Measurements from ENCODE around the gene ELOVL6. TPM values are rescaled to one million over a fixed set of nuclear protein-coding genes. Genes with fewer than 3 reads are reported as not detected.
"Not testable (repeated sequence)": the region's sequence is repeated elsewhere in the genome, so short reads cannot be mapped to it uniquely, and the experiment has no call there.

Gene ELOVL6
- total RNA-seq, 1 experiment from 2014 or later: 15.6 TPM

- no peak for DNase-seq (ENCODE audit: low read depth)
Observed at GRCh38 chr4:110075083-110075738, 123.2 kb downstream of the ELOVL6 start.

- DNase-seq (ENCODE audit: low read depth): no peak
Observed at GRCh38 chr4:110074570-110074969, 123.8 kb downstream of the ELOVL6 start.

GRCh38 chr4:110073053-110073845 lies 125.2 kb downstream of the ELOVL6 start:
- DNase-seq (ENCODE audit: low read depth): no peak

GRCh38 chr4:110071466-110071865 lies 126.9 kb downstream of the ELOVL6 start:
- DNase-seq (ENCODE audit: low read depth): no peak

GRCh38 chr4:110068248-110068647 lies 130.2 kb downstream of the ELOVL6 start:
- DNase-seq (ENCODE audit: low read depth): no peak

- DNase-seq (ENCODE audit: low read depth): no peak
Observed at GRCh38 chr4:110064934-110065333, 133.5 kb downstream of the ELOVL6 start.

GRCh38 chr4:110064295-110064694 lies 134.1 kb downstream of the ELOVL6 start:
- no peak for DNase-seq (ENCODE audit: low read depth)

- no peak for DNase-seq (ENCODE audit: low read depth)
Observed at GRCh38 chr4:110062166-110062565, 136.2 kb downstream of the ELOVL6 start.

- DNase-seq (ENCODE audit: low read depth): no peak
Observed at GRCh38 chr4:110061076-110061475, 137.3 kb downstream of the ELOVL6 start.

- peak; percentile 14 for DNase-seq (ENCODE audit: low read depth)
Observed at GRCh38 chr4:110059556-110060191, 138.7 kb downstream of the ELOVL6 start.

GRCh38 chr4:110058677-110059076 lies 139.7 kb downstream of the ELOVL6 start:
- no peak for DNase-seq (ENCODE audit: low read depth)

GRCh38 chr4:110055158-110055768 lies 143.2 kb downstream of the ELOVL6 start:
- DNase-seq (ENCODE audit: low read depth): peak; percentile 65

- DNase-seq (ENCODE audit: low read depth): peak; percentile 46
Observed at GRCh38 chr4:110049951-110050925, 148.2 kb downstream of the ELOVL6 start.

- DNase-seq (ENCODE audit: low read depth): no peak
Observed at GRCh38 chr4:110046588-110047049, 151.8 kb downstream of the ELOVL6 start.

GRCh38 chr4:110042545-110043517 lies 155.6 kb downstream of the ELOVL6 start:
- no peak for DNase-seq (ENCODE audit: low read depth)

GRCh38 chr4:110041735-110042134 lies 156.7 kb downstream of the ELOVL6 start:
- DNase-seq (ENCODE audit: low read depth): no peak

- DNase-seq (ENCODE audit: low read depth): not testable (repeated sequence)
Observed at GRCh38 chr4:110039164-110039563, 159.3 kb downstream of the ELOVL6 start.

- no peak for DNase-seq (ENCODE audit: low read depth)
Observed at GRCh38 chr4:110034026-110034393, 164.4 kb downstream of the ELOVL6 start.

- DNase-seq (ENCODE audit: low read depth): no peak
Observed at GRCh38 chr4:110033355-110034025, 164.9 kb downstream of the ELOVL6 start.

All from M059J (cell line).